Measurements from ENCODE around the gene IQCM.

DNA sequence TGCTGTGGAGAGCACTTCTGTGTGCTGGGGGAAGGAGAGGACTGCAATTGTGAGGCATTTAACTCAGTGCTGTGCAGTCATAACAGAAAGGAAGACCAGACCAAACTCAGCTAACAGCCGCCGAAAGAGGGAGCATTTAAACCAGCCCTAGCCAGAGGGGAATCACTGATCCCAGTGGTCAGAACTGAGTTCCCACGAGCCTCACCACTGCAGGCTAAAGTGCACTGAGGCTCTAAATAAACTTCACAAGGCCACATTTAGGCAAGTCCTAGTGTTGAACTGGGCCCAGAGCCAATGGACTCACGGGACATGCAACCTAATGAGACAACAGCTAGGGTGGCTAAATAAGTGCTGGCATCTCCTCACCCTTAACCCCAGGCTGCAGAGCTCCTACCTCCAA, 20.4 kb downstream of the IQCM start:
- TF ChIP-seq EZH2 (IDR thresholded peaks at IDR 0.05; ENCODE audit: borderline replicate concordance, low read length) = no peak
- TF ChIP-seq, protein P1, sequence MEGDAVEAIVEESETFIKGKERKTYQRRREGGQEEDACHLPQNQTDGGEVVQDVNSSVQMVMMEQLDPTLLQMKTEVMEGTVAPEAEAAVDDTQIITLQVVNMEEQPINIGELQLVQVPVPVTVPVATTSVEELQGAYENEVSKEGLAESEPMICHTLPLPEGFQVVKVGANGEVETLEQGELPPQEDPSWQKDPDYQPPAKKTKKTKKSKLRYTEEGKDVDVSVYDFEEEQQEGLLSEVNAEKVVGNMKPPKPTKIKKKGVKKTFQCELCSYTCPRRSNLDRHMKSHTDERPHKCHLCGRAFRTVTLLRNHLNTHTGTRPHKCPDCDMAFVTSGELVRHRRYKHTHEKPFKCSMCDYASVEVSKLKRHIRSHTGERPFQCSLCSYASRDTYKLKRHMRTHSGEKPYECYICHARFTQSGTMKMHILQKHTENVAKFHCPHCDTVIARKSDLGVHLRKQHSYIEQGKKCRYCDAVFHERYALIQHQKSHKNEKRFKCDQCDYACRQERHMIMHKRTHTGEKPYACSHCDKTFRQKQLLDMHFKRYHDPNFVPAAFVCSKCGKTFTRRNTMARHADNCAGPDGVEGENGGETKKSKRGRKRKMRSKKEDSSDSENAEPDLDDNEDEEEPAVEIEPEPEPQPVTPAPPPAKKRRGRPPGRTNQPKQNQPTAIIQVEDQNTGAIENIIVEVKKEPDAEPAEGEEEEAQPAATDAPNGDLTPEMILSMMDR (conservative IDR thresholded peaks at IDR 0.05 in 1 of 2, IDR thresholded peaks at IDR 0.05 in 1 of 2; ENCODE audit: extremely low read depth in 1 of 2, insufficient read depth in 1 of 2, low read depth in 1 of 2, low read length in 2 of 2) = no peak
